NT2/D1 (cell line): ENCODE results near the gene PLXNA4.

Source experiments
- SUZ12 ChIP-seq: IDR thresholded peaks from 2 replicates; pipeline ENCODE4 v1.6.1; 2011; ENCODE audit not compliant: insufficient read length, insufficient read depth; ENCODE audit errors: extremely low read depth
- YY1 ChIP-seq: IDR thresholded peaks from 2 replicates; pipeline ENCODE4 v1.6.1; 2011; ENCODE audit not compliant: insufficient read length, insufficient read depth
- ZNF274 ChIP-seq: IDR thresholded peaks from 2 replicates; pipeline ENCODE4 v1.6.1; 2011; ENCODE audit warnings: mild to moderate bottlenecking, low read depth, low read length

GRCh38 chr7:132176719-132177118, 399.6 kb downstream of the PLXNA4 start:
- TF ChIP-seq ZNF274, result no peak
- no peak for TF ChIP-seq SUZ12
- no peak for TF ChIP-seq YY1
